GM23338 (cell line): Measurements from ENCODE around the gene G6PC3.

Experiments
- CREB1 ChIP-seq: fragments of 250-450 bp; sonication (Bioruptor Pico); IDR thresholded peaks from 2 replicates; pipeline ENCODE4 v1.5.0; 2020; ENCODE audit warnings: low read depth, mild to moderate bottlenecking, moderate library complexity
- CTCF ChIP-seq, 2 experiments: fragments of 200-600 bp in 1 of 2; sonication (generic) in 1 of 2; conservative IDR thresholded peaks; 2 replicates each; pipeline versions ENCODE4 v1.5.1 to v1.6.1; 2016 to 2017; ENCODE audit warnings: antibody characterized with exemption in 2 of 2, low read depth in 2 of 2, mild to moderate bottlenecking in 2 of 2, moderate library complexity in 1 of 2
- EZH2 ChIP-seq: fragments of 200-600 bp; sonication (generic); IDR thresholded peaks from one replicate; pipeline ENCODE4 v1.8.0; 2017; ENCODE audit warnings: antibody characterized with exemption, mild to moderate bottlenecking, low read depth; ENCODE audit not compliant: unreplicated experiment
- EZH2phosphoT487 ChIP-seq: fragments of 200-600 bp; sonication (generic); IDR thresholded peaks from one replicate; pipeline ENCODE4 v1.8.1; 2018; ENCODE audit warnings: antibody characterized with exemption; ENCODE audit not compliant: unreplicated experiment
- JUNB ChIP-seq: IDR thresholded peaks from one replicate; pipeline ENCODE4 v1.6.1; 2016; ENCODE audit warnings: antibody characterized with exemption; ENCODE audit not compliant: unreplicated experiment
- POLR2AphosphoS5 ChIP-seq: IDR thresholded peaks from 2 replicates; pipeline ENCODE4 v1.6.1; 2016; ENCODE audit warnings: antibody characterized with exemption, low read depth
- REST ChIP-seq: IDR thresholded peaks from one replicate; pipeline ENCODE4 v1.6.1; 2018; ENCODE audit warnings: antibody characterized with exemption; ENCODE audit not compliant: unreplicated experiment
- STAT1 ChIP-seq: IDR thresholded peaks from one replicate; pipeline ENCODE4 v1.6.1; 2016; ENCODE audit warnings: antibody characterized with exemption; ENCODE audit not compliant: unreplicated experiment
- ZNF114 ChIP-seq: fragments of 250-450 bp; sonication (Bioruptor Pico); IDR thresholded peaks from 2 replicates; pipeline ENCODE4 v1.5.0; 2020; ENCODE audit warnings: mild to moderate bottlenecking, moderate library complexity
- ZNF331 ChIP-seq: fragments of 250-450 bp; sonication (Bioruptor Pico); IDR thresholded peaks from 2 replicates; pipeline ENCODE4 v1.5.0; 2020; ENCODE audit warnings: low read depth, mild to moderate bottlenecking, moderate library complexity
- TF ChIP-seq, protein P1 (sequence below): IDR thresholded peaks from 2 replicates; pipeline ENCODE4 v1.6.1; 2016; ENCODE audit warnings: antibody characterized with exemption
- TF ChIP-seq, protein P2 (sequence below): fragments of 250-450 bp; sonication (Bioruptor Pico); IDR thresholded peaks from 2 replicates; pipeline ENCODE4 v1.5.0; 2020; ENCODE audit warnings: mild to moderate bottlenecking, moderate library complexity

DNA sequence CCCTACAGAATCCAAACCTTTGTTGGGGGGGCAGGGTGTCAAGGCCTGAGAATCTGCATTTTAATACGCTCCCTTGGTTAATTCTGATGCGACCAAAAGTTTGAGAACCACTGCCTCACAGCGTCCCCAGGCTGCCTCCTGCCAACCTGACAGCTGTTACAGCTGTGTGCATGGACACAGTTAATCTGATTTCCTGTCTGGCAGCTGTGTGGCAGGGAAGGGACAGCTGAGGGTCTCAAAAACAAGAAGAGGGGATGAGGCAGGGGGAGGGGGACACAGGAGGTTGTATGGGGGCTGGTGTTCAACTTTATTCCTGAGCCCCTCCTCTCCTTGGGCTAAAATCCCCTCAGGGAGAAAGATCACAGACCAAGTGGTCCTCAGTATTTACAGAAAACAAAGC lies 35.4 kb downstream of the G6PC3 start:
- TF ChIP-seq EZH2 (no peak), EZH2phosphoT487 (no peak), ZNF114 (CRISPR knock-in tag) (no peak), CTCF (conservative IDR thresholded peaks at IDR 0.05; ENCODE audit: low read depth in 2 of 2) (no peak), REST (no peak), POLR2AphosphoS5 (no peak), STAT1 (no peak), JUNB (no peak), CREB1 (CRISPR knock-in tag) (no peak), ZNF331 (no peak)
- TF ChIP-seq, protein P1, sequence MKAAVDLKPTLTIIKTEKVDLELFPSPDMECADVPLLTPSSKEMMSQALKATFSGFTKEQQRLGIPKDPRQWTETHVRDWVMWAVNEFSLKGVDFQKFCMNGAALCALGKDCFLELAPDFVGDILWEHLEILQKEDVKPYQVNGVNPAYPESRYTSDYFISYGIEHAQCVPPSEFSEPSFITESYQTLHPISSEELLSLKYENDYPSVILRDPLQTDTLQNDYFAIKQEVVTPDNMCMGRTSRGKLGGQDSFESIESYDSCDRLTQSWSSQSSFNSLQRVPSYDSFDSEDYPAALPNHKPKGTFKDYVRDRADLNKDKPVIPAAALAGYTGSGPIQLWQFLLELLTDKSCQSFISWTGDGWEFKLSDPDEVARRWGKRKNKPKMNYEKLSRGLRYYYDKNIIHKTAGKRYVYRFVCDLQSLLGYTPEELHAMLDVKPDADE = no peak
- TF ChIP-seq, protein P2, sequence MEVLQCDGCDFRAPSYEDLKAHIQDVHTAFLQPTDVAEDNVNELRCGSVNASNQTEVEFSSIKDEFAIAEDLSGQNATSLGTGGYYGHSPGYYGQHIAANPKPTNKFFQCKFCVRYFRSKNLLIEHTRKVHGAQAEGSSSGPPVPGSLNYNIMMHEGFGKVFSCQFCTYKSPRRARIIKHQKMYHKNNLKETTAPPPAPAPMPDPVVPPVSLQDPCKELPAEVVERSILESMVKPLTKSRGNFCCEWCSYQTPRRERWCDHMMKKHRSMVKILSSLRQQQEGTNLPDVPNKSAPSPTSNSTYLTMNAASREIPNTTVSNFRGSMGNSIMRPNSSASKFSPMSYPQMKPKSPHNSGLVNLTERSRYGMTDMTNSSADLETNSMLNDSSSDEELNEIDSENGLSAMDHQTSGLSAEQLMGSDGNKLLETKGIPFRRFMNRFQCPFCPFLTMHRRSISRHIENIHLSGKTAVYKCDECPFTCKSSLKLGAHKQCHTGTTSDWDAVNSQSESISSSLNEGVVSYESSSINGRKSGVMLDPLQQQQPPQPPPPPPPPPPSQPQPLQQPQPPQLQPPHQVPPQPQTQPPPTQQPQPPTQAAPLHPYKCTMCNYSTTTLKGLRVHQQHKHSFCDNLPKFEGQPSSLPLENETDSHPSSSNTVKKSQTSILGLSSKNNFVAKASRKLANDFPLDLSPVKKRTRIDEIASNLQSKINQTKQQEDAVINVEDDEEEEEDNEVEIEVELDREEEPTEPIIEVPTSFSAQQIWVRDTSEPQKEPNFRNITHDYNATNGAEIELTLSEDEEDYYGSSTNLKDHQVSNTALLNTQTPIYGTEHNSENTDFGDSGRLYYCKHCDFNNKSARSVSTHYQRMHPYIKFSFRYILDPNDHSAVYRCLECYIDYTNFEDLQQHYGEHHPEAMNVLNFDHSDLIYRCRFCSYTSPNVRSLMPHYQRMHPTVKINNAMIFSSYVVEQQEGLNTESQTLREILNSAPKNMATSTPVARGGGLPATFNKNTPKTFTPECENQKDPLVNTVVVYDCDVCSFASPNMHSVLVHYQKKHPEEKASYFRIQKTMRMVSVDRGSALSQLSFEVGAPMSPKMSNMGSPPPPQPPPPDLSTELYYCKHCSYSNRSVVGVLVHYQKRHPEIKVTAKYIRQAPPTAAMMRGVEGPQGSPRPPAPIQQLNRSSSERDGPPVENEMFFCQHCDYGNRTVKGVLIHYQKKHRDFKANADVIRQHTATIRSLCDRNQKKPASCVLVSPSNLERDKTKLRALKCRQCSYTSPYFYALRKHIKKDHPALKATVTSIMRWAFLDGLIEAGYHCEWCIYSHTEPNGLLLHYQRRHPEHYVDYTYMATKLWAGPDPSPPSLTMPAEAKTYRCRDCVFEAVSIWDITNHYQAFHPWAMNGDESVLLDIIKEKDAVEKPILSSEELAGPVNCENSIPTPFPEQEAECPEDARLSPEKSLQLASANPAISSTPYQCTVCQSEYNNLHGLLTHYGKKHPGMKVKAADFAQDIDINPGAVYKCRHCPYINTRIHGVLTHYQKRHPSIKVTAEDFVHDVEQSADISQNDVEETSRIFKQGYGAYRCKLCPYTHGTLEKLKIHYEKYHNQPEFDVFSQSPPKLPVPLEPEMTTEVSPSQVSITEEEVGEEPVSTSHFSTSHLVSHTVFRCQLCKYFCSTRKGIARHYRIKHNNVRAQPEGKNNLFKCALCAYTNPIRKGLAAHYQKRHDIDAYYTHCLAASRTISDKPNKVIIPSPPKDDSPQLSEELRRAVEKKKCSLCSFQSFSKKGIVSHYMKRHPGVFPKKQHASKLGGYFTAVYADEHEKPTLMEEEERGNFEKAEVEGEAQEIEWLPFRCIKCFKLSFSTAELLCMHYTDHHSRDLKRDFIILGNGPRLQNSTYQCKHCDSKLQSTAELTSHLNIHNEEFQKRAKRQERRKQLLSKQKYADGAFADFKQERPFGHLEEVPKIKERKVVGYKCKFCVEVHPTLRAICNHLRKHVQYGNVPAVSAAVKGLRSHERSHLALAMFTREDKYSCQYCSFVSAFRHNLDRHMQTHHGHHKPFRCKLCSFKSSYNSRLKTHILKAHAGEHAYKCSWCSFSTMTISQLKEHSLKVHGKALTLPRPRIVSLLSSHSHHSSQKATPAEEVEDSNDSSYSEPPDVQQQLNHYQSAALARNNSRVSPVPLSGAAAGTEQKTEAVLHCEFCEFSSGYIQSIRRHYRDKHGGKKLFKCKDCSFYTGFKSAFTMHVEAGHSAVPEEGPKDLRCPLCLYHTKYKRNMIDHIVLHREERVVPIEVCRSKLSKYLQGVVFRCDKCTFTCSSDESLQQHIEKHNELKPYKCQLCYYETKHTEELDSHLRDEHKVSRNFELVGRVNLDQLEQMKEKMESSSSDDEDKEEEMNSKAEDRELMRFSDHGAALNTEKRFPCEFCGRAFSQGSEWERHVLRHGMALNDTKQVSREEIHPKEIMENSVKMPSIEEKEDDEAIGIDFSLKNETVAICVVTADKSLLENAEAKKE (CRISPR knock-in tag) = no peak
